ENCODE measurements around the gene CNTNAP2.

- no peak for TF ChIP-seq SP1 (IDR thresholded peaks at IDR 0.05)
- TF ChIP-seq FOXM1 (IDR thresholded peaks at IDR 0.05; ENCODE audit: borderline replicate concordance), result no peak
- TF ChIP-seq ELF4 (IDR thresholded peaks at IDR 0.05), result no peak
- no peak for TF ChIP-seq L3MBTL2 (conservative IDR thresholded peaks at IDR 0.05)
- TF ChIP-seq FOXA1 (IDR thresholded peaks at IDR 0.05), result no peak
- no peak for TF ChIP-seq FOXK2 (IDR thresholded peaks at IDR 0.05)
- no peak for TF ChIP-seq BHLHE40 (IDR thresholded peaks at IDR 0.05; ENCODE audit: borderline replicate concordance)
These were observed 548.4 kb downstream of the CNTNAP2 start for GRCh38 chr7:146665023-146665422.
